Nephron progenitor cell (in vitro differentiated cells): ENCODE measurements around the gene RSPH1.

ENCODE experiments used
- DNase-seq: peaks from one replicate; pipeline ENCODE4 v3.0.0; 2021
- H3K27ac Mint-ChIP-seq: 2 replicates; pipeline ENCODE4 v1.8.0; 2021; ENCODE audit warnings: mild to moderate bottlenecking, moderate library complexity, mixed read lengths
- H3K27me3 Mint-ChIP-seq: 2 replicates; pipeline ENCODE4 v1.8.0; 2021; ENCODE audit warnings: mild to moderate bottlenecking, low read depth, mixed read lengths; ENCODE audit not compliant: poor library complexity
- H3K36me3 Mint-ChIP-seq: 2 replicates; pipeline ENCODE4 v1.8.0; 2021; ENCODE audit warnings: low read depth, mixed read lengths
- H3K4me1 Mint-ChIP-seq: 2 replicates; pipeline ENCODE4 v1.8.0; 2021; ENCODE audit warnings: mixed read lengths
- H3K4me3 Mint-ChIP-seq: 2 replicates; pipeline ENCODE4 v1.8.0; 2021; ENCODE audit warnings: mild to moderate bottlenecking, moderate library complexity, mixed read lengths
- H3K9me3 Mint-ChIP-seq: 2 replicates; pipeline ENCODE4 v1.8.0; 2021; ENCODE audit warnings: mild to moderate bottlenecking, moderate library complexity, mixed read lengths
- CTCF ChIP-seq: fragments of 200-600 bp; sonication (generic); IDR thresholded peaks from 2 replicates; pipeline ENCODE4 v1.5.0; 2021; ENCODE audit warnings: antibody characterized with exemption

Gene RSPH1

GRCh38 chr21:42452401-42453223 lies 43.4 kb downstream of the RSPH1 start:
- no peak for DNase-seq
- Mint-ChIP-seq H3K4me1 (peaks cover 36% of the 10 kb centered on the region), H3K27ac (no peak overlapping the region), H3K4me3 (no peak overlapping the region), H3K27me3 (peaks cover 4% of the 10 kb centered on the region), H3K36me3 (no peaks in the 10 kb centered on the region), H3K9me3 (no peaks in the 10 kb centered on the region)
- TF ChIP-seq CTCF: no peak

GRCh38 chr21:42451941-42452340 lies 44.1 kb downstream of the RSPH1 start:
- no peak overlapping the region for H3K4me3 Mint-ChIP-seq
- no peak for TF ChIP-seq CTCF
- peaks cover 36% of the 10 kb centered on the region for H3K4me1 Mint-ChIP-seq
- DNase-seq: no peak
- no peak overlapping the region for H3K27ac Mint-ChIP-seq
- H3K27me3 Mint-ChIP-seq: peaks cover 4% of the 10 kb centered on the region
- no peaks in the 10 kb centered on the region for H3K9me3 Mint-ChIP-seq
- H3K36me3 Mint-ChIP-seq: no peaks in the 10 kb centered on the region

GRCh38 chr21:42448686-42449085 lies 47.3 kb downstream of the RSPH1 start:
- no peaks in the 10 kb centered on the region for H3K36me3 Mint-ChIP-seq
- peaks cover 3% of the 10 kb centered on the region for H3K27me3 Mint-ChIP-seq
- no peak overlapping the region for H3K4me3 Mint-ChIP-seq
- no peak for TF ChIP-seq CTCF
- no peak for DNase-seq
- no peaks in the 10 kb centered on the region for H3K9me3 Mint-ChIP-seq
- no peak overlapping the region for H3K27ac Mint-ChIP-seq
- H3K4me1 Mint-ChIP-seq: peaks cover 17% of the 10 kb centered on the region

- no peak for TF ChIP-seq CTCF
- Mint-ChIP-seq H3K4me3 (no peak overlapping the region), H3K36me3 (no peaks in the 10 kb centered on the region), H3K27ac (no peak overlapping the region), H3K27me3 (peaks cover 3% of the 10 kb centered on the region), H3K9me3 (no peaks in the 10 kb centered on the region), H3K4me1 (peaks cover 7% of the 10 kb centered on the region)
- no peak for DNase-seq
Measured at GRCh38 chr21:42447732-42448131, 48.3 kb downstream of the RSPH1 start.

- no peak for DNase-seq
- Mint-ChIP-seq H3K9me3 (no peaks in the 10 kb centered on the region), H3K4me1 (peaks cover 7% of the 10 kb centered on the region), H3K36me3 (no peaks in the 10 kb centered on the region), H3K27me3 (peaks cover 3% of the 10 kb centered on the region), H3K4me3 (no peak overlapping the region), H3K27ac (no peak overlapping the region)
- no peak for TF ChIP-seq CTCF
Measured at GRCh38 chr21:42447182-42447581, 48.8 kb downstream of the RSPH1 start.

GRCh38 chr21:42446531-42446930 lies 49.5 kb downstream of the RSPH1 start:
- DNase-seq: no peak
- Mint-ChIP-seq H3K9me3 (no peaks in the 10 kb centered on the region), H3K27me3 (peaks cover 3% of the 10 kb centered on the region), H3K4me1 (peaks cover 7% of the 10 kb centered on the region), H3K27ac (no peak overlapping the region), H3K36me3 (no peaks in the 10 kb centered on the region), H3K4me3 (no peak overlapping the region)
- no peak for TF ChIP-seq CTCF
